ENCODE measurements around the gene ANKIB1.

GRCh38 chr7:92304406-92304893, 58.7 kb downstream of the ANKIB1 start:
- TF ChIP-seq CTCF (IDR thresholded peaks at IDR 0.05): no peak
- TF ChIP-seq EZH2phosphoT487 (IDR thresholded peaks at IDR 0.05): no peak
- TF ChIP-seq EZH2 (IDR thresholded peaks at IDR 0.05): no peak

All from neural progenitor cell (in vitro differentiated cells).